IPS-18a (cell line): ENCODE measurements around the gene CASP7.

Experiments used
- H3K27ac ChIP-seq: one replicate; pipeline ENCODE4 v1.5.1; 2013; ENCODE audit warnings: low read length
- H3K27me3 ChIP-seq: one replicate; pipeline ENCODE4 v1.6.1; 2013; ENCODE audit warnings: mild to moderate bottlenecking, low read length; ENCODE audit not compliant: control insufficient read depth, insufficient read depth
- H3K36me3 ChIP-seq: one replicate; pipeline ENCODE4 v1.6.1; 2013; ENCODE audit warnings: low read depth, low read length; ENCODE audit not compliant: control insufficient read depth
- H3K4me1 ChIP-seq: one replicate; pipeline ENCODE4 v1.6.1; 2013; ENCODE audit warnings: low read depth, low read length; ENCODE audit not compliant: control insufficient read depth
- H3K4me3 ChIP-seq: one replicate; pipeline ENCODE4 v1.5.1; 2013; ENCODE audit warnings: low read length
- H3K9ac ChIP-seq: one replicate; pipeline ENCODE4 v1.6.1; 2013; ENCODE audit warnings: mild to moderate bottlenecking, low read length, moderate library complexity
- H3K9me3 ChIP-seq: one replicate; pipeline ENCODE4 v1.6.1; 2013; ENCODE audit warnings: low read depth, low read length; ENCODE audit not compliant: control insufficient read depth

CASP7 gene

DNA sequence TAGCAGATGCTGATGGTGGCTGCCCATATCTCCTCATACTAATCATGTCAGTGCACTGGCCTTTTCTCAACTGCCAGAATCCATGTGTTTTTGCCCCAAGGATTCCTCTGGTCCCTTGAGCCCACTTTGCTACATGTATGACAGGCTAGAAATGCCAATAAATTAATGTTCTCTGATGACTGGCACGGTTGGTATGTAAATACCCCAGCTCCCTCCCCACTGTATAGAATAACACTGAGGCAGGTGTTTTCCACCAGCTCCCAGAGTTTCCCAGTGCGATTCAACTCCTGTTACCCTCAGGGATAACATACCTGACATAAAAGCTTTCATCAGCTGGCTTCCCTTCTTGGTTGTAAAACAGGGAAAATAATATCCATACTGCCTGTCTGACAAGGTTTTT is 62.8 kb downstream of the CASP7 start:
- no peaks in the 10 kb centered on the region for H3K4me1 ChIP-seq
- H3K9ac ChIP-seq: no peak overlapping the region
- H3K27me3 ChIP-seq: no peaks in the 10 kb centered on the region
- no peak overlapping the region for H3K4me3 ChIP-seq
- no peaks in the 10 kb centered on the region for H3K36me3 ChIP-seq
- no peak overlapping the region for H3K27ac ChIP-seq
- H3K9me3 ChIP-seq: no peaks in the 10 kb centered on the region

DNA sequence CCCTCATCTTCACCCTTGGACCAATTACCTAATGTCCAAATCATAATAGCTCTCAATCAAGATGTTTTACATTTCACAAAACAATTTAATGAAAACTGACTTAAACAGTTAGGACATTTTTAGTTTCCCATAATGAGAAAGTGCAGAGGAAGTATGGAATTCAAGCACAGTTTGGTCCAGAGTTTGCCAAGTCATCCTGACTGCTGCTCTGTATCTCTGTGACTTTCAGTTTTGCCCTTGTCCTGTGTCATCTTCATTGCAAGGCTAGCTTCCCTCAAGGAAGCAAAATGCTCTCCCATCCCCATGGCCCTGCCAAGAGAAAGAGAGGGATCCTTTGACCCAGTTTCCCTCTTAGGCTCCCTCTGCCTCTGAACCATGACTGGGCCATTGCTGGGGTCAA is 63.9 kb downstream of the CASP7 start:
- no peaks in the 10 kb centered on the region for H3K9me3 ChIP-seq
- no peaks in the 10 kb centered on the region for H3K4me1 ChIP-seq
- no peaks in the 10 kb centered on the region for H3K27me3 ChIP-seq
- no peaks in the 10 kb centered on the region for H3K36me3 ChIP-seq
- no peak overlapping the region for H3K27ac ChIP-seq
- no peak overlapping the region for H3K9ac ChIP-seq
- no peak overlapping the region for H3K4me3 ChIP-seq

DNA sequence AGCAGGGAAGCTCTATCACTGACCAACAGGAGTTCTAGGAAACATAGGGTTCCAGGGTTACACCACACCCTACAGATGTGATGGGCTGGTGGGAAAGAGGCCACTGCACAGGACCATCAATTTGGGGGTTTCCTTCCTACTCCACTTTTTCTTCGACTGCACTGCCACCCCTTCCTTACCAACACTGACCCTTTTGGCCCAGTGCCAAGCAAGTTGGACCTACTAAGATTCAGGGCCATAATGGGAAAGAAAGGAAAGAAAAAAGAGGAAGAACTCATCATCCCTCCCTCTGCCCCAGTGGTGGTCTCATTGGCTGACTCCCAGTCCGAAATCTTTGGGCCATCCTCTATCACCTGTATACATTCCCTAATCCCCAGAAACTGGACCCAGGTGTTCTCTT is 65.7 kb downstream of the CASP7 start:
- H3K27me3 ChIP-seq: no peaks in the 10 kb centered on the region
- H3K4me3 ChIP-seq: no peak overlapping the region
- no peak overlapping the region for H3K9ac ChIP-seq
- H3K36me3 ChIP-seq: no peaks in the 10 kb centered on the region
- H3K4me1 ChIP-seq: no peaks in the 10 kb centered on the region
- H3K9me3 ChIP-seq: no peaks in the 10 kb centered on the region
- H3K27ac ChIP-seq: no peak overlapping the region

DNA sequence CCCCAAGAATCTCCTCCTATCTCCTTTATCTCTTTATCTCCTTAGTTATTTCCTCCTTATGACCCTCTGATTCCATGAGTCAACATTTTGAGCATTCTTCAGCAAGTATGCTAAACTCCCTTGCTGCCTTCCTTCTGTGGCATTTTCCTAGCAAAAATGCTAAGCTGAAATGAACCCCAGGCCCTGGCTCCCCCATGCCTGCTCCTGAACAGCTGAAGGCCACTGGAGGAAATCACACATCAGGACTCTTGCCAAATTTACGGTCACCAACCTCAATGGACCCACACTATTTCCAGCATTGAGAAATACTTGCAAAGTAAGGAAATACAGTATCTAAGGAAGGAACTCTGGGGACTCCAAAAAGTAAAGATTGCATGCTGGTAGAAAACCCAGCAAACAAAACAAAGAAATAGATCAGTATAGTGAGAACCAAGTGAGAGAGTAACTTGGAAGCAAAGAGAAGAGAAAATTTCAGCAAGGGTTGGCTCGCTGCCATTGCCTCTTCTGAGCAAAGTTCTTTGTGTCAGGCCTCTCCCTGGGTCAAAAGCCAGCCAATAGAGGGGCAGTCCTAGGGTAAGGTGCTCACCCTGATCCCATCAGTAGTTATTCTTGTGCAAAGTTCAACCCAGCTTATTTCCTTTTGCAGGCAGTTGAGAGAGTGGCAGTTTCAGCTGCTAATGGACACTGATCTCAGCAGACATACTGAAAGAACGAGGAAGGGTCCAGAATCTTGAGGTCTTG is 66.7 kb downstream of the CASP7 start:
- Histone ChIP-seq H3K36me3 (no peaks in the 10 kb centered on the region), H3K27ac (no peak overlapping the region), H3K9me3 (no peaks in the 10 kb centered on the region), H3K27me3 (no peaks in the 10 kb centered on the region), H3K4me1 (no peaks in the 10 kb centered on the region), H3K9ac (no peak overlapping the region), H3K4me3 (no peak overlapping the region)

DNA sequence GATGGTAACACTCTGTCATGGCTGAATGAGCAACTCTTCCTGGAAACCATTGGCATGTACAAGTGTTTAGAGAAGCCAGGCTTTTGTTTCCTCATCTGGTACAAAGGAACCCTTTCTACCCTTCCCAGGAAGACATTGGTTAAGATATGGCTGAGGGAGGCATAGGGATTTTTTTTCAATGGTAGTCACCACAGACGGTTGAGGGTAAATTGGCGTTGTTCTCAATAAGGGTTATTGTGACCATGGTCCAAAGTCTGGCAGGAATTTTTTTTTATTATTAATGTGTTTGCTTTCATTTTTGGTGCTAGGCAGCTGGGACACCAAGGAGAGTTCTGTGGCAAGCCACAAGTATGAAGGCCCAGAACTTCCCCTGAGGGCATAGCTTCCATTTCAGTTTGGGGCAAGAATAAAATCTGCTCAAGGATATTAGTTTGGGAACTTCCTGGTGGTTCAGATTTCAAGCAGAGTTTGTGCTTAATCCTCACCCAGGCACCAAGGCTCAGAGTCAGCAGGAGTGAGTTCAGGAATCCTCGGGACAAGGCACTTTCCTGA is 71.5 kb downstream of the CASP7 start, which contains the start of gene PLEKHS1:
Gene PLEKHS1, plus strand, starts transcription at position 502 of the 552 bp plus-strand sequence. CDS start 3,596 bp downstream, outside the sequence.
- Histone ChIP-seq H3K4me3 (no peak within 1 kb of the TSS), H3K27ac (no peak within 1 kb of the TSS), H3K9me3 (no peaks in the 10 kb centered on the region), H3K36me3 (no peaks in the 10 kb centered on the region), H3K27me3 (no peaks in the 10 kb centered on the region), H3K9ac (no peak within 1 kb of the TSS), H3K4me1 (no peaks in the 10 kb centered on the region)

DNA sequence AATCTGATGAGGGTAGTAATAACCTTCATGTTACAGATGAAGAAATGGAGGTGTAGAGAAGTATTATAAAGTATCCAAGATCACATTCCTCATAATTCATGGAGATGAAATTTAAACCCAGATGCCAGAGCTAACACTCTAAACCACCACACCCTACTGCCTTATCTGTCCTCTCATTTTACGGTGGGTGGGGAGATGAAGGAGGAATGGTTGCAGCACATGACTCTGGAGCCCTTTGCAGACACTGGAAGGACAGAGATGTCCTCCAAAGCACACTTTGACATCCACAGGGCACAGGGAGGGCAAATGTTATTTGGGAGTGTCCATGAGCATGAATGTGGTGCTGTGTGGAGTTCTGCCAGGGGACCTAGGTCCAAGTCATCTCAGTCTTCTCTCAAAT is 72.8 kb downstream of the CASP7 start:
- Histone ChIP-seq H3K9ac (no peak overlapping the region), H3K4me3 (no peak overlapping the region), H3K27me3 (no peaks in the 10 kb centered on the region), H3K4me1 (no peaks in the 10 kb centered on the region), H3K9me3 (no peaks in the 10 kb centered on the region), H3K27ac (no peak overlapping the region), H3K36me3 (no peaks in the 10 kb centered on the region)

DNA sequence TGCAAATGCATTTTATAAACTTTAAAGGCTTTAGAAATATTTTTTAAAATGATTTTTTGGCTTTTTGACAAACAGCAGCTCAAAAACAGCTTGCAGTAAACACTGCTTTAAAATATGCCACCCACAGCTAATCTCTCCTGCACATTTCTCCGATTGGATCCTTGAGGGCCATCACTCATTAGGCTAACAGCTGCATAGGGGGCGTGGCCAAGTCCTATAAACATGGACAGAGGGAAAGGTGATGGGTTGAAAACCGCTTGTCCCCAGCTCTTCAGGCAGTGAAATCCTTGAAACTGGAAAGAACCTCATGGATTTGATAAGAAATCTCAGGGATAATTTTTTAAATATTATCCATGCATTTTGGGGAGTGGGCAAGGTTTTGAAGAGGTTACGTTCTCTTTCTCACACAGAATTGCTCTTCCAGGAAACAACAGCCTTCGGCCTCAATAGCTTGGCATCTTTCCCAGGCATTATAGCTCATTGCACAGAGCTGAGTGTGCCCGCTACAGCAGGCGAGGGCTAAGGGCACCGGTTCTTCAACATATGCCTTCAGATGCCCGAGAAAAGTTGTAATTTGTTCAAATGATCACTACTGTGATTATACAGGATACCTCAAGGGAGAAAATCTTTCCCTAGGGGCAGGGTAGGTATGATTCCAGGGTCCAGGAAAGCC is 73.4 kb downstream of the CASP7 start:
- Histone ChIP-seq H3K27ac (no peak overlapping the region), H3K4me3 (no peak overlapping the region), H3K36me3 (no peaks in the 10 kb centered on the region)

DNA sequence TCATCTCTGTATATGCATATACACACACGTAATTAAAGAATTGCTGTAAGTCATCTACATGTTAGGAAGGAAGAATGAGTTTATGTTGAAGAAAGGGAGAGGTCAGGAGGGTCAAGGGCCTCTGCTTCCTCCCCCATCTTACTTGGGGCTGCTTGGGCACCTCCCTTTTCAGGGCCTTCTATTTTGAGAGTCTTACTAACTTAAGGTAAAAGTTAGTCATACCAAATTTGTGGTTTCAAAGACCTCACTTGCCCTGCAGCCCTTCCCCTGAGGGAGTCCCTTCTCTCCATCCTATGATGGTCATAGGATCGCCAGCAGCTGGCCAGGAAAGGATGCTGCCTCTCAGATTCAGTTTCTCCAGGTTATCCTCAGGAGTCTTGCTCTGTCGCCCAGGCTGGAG is 74.4 kb downstream of the CASP7 start:
- Histone ChIP-seq H3K9ac (no peak overlapping the region), H3K4me1 (no peaks in the 10 kb centered on the region), H3K27ac (no peak overlapping the region), H3K36me3 (no peaks in the 10 kb centered on the region), H3K9me3 (no peaks in the 10 kb centered on the region), H3K27me3 (no peaks in the 10 kb centered on the region), H3K4me3 (no peak overlapping the region)

More for the DNA sequence above, 73.4 kb downstream of the CASP7 start:
- no peaks in the 10 kb centered on the region for H3K4me1 ChIP-seq
- H3K9me3 ChIP-seq: no peaks in the 10 kb centered on the region
- H3K9ac ChIP-seq: no peak overlapping the region
- H3K27me3 ChIP-seq: no peaks in the 10 kb centered on the region

DNA sequence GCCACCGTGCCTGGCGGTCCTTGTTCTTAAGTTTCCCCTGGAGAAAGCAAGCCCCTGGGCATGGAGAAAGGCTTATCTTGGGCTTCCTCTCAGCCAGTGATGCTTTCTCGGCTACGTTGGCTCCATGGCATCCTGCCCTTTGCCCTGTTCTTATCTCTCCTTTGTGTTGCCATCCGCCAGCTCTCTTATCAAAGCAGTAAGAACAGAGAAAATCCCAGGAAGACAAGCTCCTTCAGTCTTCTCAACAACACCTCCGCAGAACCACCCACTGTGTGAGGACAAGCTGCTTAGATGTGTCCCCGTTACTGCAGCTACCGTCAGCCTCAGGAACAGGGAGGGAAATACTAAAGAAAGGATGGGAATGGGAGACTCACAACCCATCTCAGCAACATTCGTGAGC is 75.1 kb downstream of the CASP7 start:
- no peak overlapping the region for H3K9ac ChIP-seq
- H3K4me1 ChIP-seq: no peaks in the 10 kb centered on the region
- H3K4me3 ChIP-seq: no peak overlapping the region
- H3K27ac ChIP-seq: no peak overlapping the region
- no peaks in the 10 kb centered on the region for H3K9me3 ChIP-seq
- no peaks in the 10 kb centered on the region for H3K27me3 ChIP-seq
- no peaks in the 10 kb centered on the region for H3K36me3 ChIP-seq

DNA sequence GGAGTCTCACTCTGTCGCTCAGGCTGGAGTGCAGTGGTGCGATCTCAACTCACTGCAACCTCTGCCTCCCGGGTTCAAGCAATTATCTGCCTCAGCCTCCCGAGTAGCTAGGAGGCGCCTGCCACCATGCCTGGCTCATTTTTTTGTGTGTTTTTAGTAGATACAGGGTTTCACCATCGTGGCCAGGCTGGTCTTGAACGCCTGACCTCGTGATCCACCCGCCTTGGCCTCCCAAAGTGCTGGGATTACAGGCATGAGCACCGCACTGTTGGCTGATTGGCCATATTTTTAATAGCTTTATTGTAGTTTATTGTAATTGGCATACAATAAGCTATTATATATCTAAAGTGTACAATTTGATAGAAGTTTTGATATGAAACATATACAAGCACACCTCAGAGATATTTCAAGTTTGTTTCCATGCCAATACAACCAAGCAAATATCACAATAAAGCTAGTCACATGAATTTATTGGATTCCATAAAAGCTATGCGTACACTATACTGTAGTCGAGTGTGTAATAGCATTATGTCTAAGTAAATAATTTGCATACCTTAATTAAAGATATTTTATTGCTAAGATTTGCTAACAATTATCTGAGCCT is 77.3 kb downstream of the CASP7 start:
- Histone ChIP-seq H3K9ac (no peak overlapping the region), H3K27ac (no peak overlapping the region), H3K36me3 (no peaks in the 10 kb centered on the region), H3K4me3 (no peak overlapping the region), H3K27me3 (no peaks in the 10 kb centered on the region), H3K9me3 (no peaks in the 10 kb centered on the region), H3K4me1 (no peaks in the 10 kb centered on the region)

DNA sequence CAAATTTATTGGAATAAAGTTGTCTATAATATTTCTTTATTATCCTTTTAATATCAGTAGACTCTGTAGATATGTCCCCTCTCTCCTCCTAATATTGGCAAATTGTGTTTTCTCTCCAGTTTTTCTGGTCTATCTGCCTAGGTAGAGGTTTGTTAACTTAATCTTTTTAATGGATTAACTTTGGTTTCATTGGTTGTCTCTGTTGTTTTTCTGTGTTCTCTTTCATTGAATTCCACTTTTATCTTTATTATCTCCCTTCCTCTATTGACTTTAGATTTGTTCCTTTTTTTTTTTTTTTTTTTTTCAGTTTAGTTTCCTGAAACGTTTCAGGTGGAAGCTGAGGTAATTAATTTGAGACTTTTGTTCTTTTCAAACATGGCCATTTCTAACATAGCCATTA is 82.4 kb downstream of the CASP7 start:
- Histone ChIP-seq H3K9ac (no peak overlapping the region), H3K4me1 (no peaks in the 10 kb centered on the region), H3K4me3 (no peak overlapping the region), H3K27me3 (no peaks in the 10 kb centered on the region), H3K9me3 (peaks cover 8% of the 10 kb centered on the region), H3K36me3 (no peaks in the 10 kb centered on the region), H3K27ac (no peak overlapping the region)
